Right cardiac atrium (tissue), 5 donors: Measurements from ENCODE around the gene INAFM2. TPM values are rescaled to one million over a fixed set of nuclear protein-coding genes. Genes with fewer than 3 reads are reported as not detected.

Experiments used
- polyA plus RNA-seq: library from polyadenylated mRNA; stranded (reverse); fragments of 200-250 nt; gene quantifications from one replicate; pipeline ENCODE4 v1.2.3, GENCODE V29; 2013
- total RNA-seq, 4 donors: library from RNA; stranded (reverse); fragmentation: NEBNext Ultra II Directional; extraction: Animal tissue kit (Norgen Biotek cat#: 25700); gene quantifications; one replicate each; pipeline ENCODE4 v1.2.1, GENCODE V29; 2021
- donor health status: healthy with polysubstance abuse.
- donor health status: DM: no; HTN: yes; CAD: no.
- donor health status: DM: no; HTN: no; CAD: no.
- donor health status: DM: no; HTN: yes; CAD: no; lungs with severe emphysema.
- donor health status: DM: yes; HTN: yes; CAD: no.

The INAFM2 gene
- total and polyA plus RNA-seq, 5 donors, result 47.3 to 115 (median 72.8) TPM

Other genes with a start within 250 kb of the INAFM2 start
- gene BMF, start 214.8 kb upstream of the INAFM2 start, total RNA-seq, result 1 to 10 TPM; 3.0 to 9.9 (median 8.5) TPM
- gene BMF, start 214.8 kb upstream of the INAFM2 start, polyA plus RNA-seq, result 2.9 TPM
- gene BUB1B, start 162.6 kb upstream of the INAFM2 start, total RNA-seq, result 1 to 10 TPM in 3 of 4 donors, not detected in 1; 1.4 to 1.8 (median 1.7) TPM
- 0.18 TPM for gene BUB1B, start 162.6 kb upstream of the INAFM2 start, polyA plus RNA-seq
- 10 to 100 TPM in 3 of 4 donors, 1 to 10 TPM in 1; 9.2 to 22.6 (median 16.8) TPM for gene PAK6, start 84.6 kb upstream of the INAFM2 start, total RNA-seq
- 13.0 TPM for gene PAK6, start 84.6 kb upstream of the INAFM2 start, polyA plus RNA-seq
- gene ANKRD63, start 40.6 kb upstream of the INAFM2 start, total RNA-seq, result 1 to 10 TPM in 3 of 4 donors, under 1 TPM in 1; 0.42 to 5.0 (median 4.4) TPM
- gene ANKRD63, start 40.6 kb upstream of the INAFM2 start, polyA plus RNA-seq, result 0.68 TPM
- 10 to 100 TPM; 11.5 to 28.9 (median 21.7) TPM for gene PLCB2, start 15.8 kb upstream of the INAFM2 start, total RNA-seq
- 18.5 TPM for gene PLCB2, start 15.8 kb upstream of the INAFM2 start, polyA plus RNA-seq
- 100 to 1,000 TPM in 3 of 4 donors, 10 to 100 TPM in 1; 71.9 to 144 (median 131) TPM for gene CCDC9B, start 17.2 kb downstream of the INAFM2 start, total RNA-seq
- gene CCDC9B, start 17.2 kb downstream of the INAFM2 start, polyA plus RNA-seq, result 99.7 TPM
- not detected for gene PHGR1, start 27.3 kb downstream of the INAFM2 start, total RNA-seq
- not detected for gene PHGR1, start 27.3 kb downstream of the INAFM2 start, polyA plus RNA-seq
- gene DISP2, start 34.5 kb downstream of the INAFM2 start, total RNA-seq, result 1 to 10 TPM in 2 of 4 donors, under 1 TPM in 2; 0.85 to 4.6 (median 0.97) TPM
- 2.4 TPM for gene DISP2, start 34.5 kb downstream of the INAFM2 start, polyA plus RNA-seq
- 1 to 10 TPM; 8.9 to 10.0 (median 9.3) TPM for gene KNSTRN, start 59.0 kb downstream of the INAFM2 start, total RNA-seq
- 9.4 TPM for gene KNSTRN, start 59.0 kb downstream of the INAFM2 start, polyA plus RNA-seq
- 10 to 100 TPM; 60.5 to 85.6 (median 75.4) TPM for gene IVD, start 82.1 kb downstream of the INAFM2 start, total RNA-seq
- gene IVD, start 82.1 kb downstream of the INAFM2 start, polyA plus RNA-seq, result 60.5 TPM
- gene BAHD1, start 117.3 kb downstream of the INAFM2 start, total RNA-seq, result 10 to 100 TPM; 15.4 to 17.8 (median 16.9) TPM
- gene BAHD1, start 117.3 kb downstream of the INAFM2 start, polyA plus RNA-seq, result 11.6 TPM
- gene CHST14, start 147.3 kb downstream of the INAFM2 start, total RNA-seq, result 10 to 100 TPM; 11.5 to 13.9 (median 12.5) TPM
- 11.6 TPM for gene CHST14, start 147.3 kb downstream of the INAFM2 start, polyA plus RNA-seq
- 10 to 100 TPM; 23.1 to 27.8 (median 24.7) TPM for gene CCDC32, start 241.3 kb downstream of the INAFM2 start, total RNA-seq
- gene CCDC32, start 241.3 kb downstream of the INAFM2 start, polyA plus RNA-seq, result 33.7 TPM
- gene RPUSD2, start 245.6 kb downstream of the INAFM2 start, total RNA-seq, result 1 to 10 TPM; 8.0 to 9.7 (median 9.0) TPM
- 7.6 TPM for gene RPUSD2, start 245.6 kb downstream of the INAFM2 start, polyA plus RNA-seq